HEK293 (cell line): ENCODE measurements around the gene GMNC.

Experiments
- CTCF ChIA-PET: fragments of 350-600 bp; formaldehyde crosslinking; extraction: SDS; loops from one replicate; lab custom pipeline; 2021; ENCODE audit warnings: antibody characterized with exemption; lab: Yijun Ruan, JAX
- POLR2A ChIA-PET: fragments of 300-600 bp; formaldehyde crosslinking; extraction: SDS; loops from one replicate; lab custom pipeline; 2020; ENCODE audit warnings: antibody characterized with exemption, inconsistent platforms; lab: Yijun Ruan, JAX
- H3K27ac ChIP-seq: fragments of 200-500 bp; sonication (Bioruptor generic); 2 replicates; pipeline ENCODE4 v1.5.1; 2014; ENCODE audit warnings: low read depth, low read length, control low read depth, inconsistent platforms; ENCODE audit errors: extremely low read depth
- H3K36me3 ChIP-seq, 2 experiments: fragments of 200-500 bp in 1 of 2; sonication (Bioruptor generic) in 1 of 2; 1 replicate in 1 of 2; 2 replicates in 1 of 2; pipeline ENCODE4 v1.5.1; 2014 to 2017; ENCODE audit warnings: inconsistent platforms in 2 of 2, low read length in 2 of 2; ENCODE audit not compliant: control insufficient read depth in 2 of 2, insufficient read depth in 1 of 2
- H3K4me1 ChIP-seq: fragments of 200-500 bp; sonication (Bioruptor generic); 2 replicates; pipeline ENCODE4 v1.5.1; 2014; ENCODE audit warnings: mild to moderate bottlenecking, low read length, inconsistent platforms; ENCODE audit not compliant: control insufficient read depth, insufficient read depth
- H3K4me3 ChIP-seq: 2 replicates; pipeline ENCODE4 v1.5.1; 2011; ENCODE audit warnings: low read depth, mild to moderate bottlenecking, control low read depth, low read length, moderate library complexity
- H3K9me3 ChIP-seq: fragments of 200-500 bp; sonication (Bioruptor generic); 2 replicates; pipeline ENCODE4 v1.5.1; 2014; ENCODE audit warnings: low read depth, low read length, inconsistent platforms; ENCODE audit not compliant: control insufficient read depth, insufficient read depth
- EGR2 ChIP-seq: fragments of 450-650 bp; formaldehyde crosslinking; IDR thresholded peaks from 2 replicates; pipeline ENCODE4 v1.5.1; 2016; ENCODE audit warnings: low read depth, missing biosample characterization, missing genetic modification characterization
- FEZF1 ChIP-seq: fragments of 450-650 bp; formaldehyde crosslinking; IDR thresholded peaks from 2 replicates; pipeline ENCODE4 v1.5.1; 2016; ENCODE audit warnings: missing biosample characterization, missing genetic modification characterization
- KLF9 ChIP-seq: fragments of 450-650 bp; formaldehyde crosslinking; IDR thresholded peaks from 2 replicates; pipeline ENCODE4 v1.5.1; 2016; ENCODE audit warnings: missing biosample characterization, missing genetic modification characterization, low read depth
- ZFHX2 ChIP-seq: fragments of 450-650 bp; formaldehyde crosslinking; conservative IDR thresholded peaks from 2 replicates; pipeline ENCODE4 v1.5.1; 2016; ENCODE audit warnings: missing biosample characterization, missing genetic modification characterization
- ZNF112 ChIP-seq: fragments of 450-650 bp; formaldehyde crosslinking; IDR thresholded peaks from 2 replicates; pipeline ENCODE4 v1.5.0; 2017; ENCODE audit warnings: missing biosample characterization, missing genetic modification characterization
- ZNF2 ChIP-seq: fragments of 450-650 bp; formaldehyde crosslinking; IDR thresholded peaks from 2 replicates; pipeline ENCODE4 v1.5.1; 2016; ENCODE audit warnings: missing biosample characterization, missing genetic modification characterization
- ZNF23 ChIP-seq: fragments of 450-650 bp; formaldehyde crosslinking; IDR thresholded peaks from 2 replicates; pipeline ENCODE4 v1.5.1; 2016; ENCODE audit warnings: missing biosample characterization, missing genetic modification characterization, borderline replicate concordance
- ZNF335 ChIP-seq: fragments of 450-650 bp; formaldehyde crosslinking; conservative IDR thresholded peaks from 2 replicates; pipeline ENCODE4 v1.5.1; 2016; ENCODE audit warnings: missing biosample characterization, missing genetic modification characterization
- ZNF366 ChIP-seq: fragments of 450-650 bp; formaldehyde crosslinking; conservative IDR thresholded peaks from 2 replicates; pipeline ENCODE4 v1.5.1; 2016; ENCODE audit warnings: missing biosample characterization, missing genetic modification characterization
- ZNF391 ChIP-seq: fragments of 450-650 bp; formaldehyde crosslinking; IDR thresholded peaks from 2 replicates; pipeline ENCODE4 v1.5.1; 2016; ENCODE audit warnings: low read depth, missing biosample characterization, missing genetic modification characterization, borderline replicate concordance
- ZNF501 ChIP-seq: fragments of 450-650 bp; formaldehyde crosslinking; IDR thresholded peaks from 2 replicates; pipeline ENCODE4 v1.5.1; 2016; ENCODE audit warnings: missing biosample characterization, missing genetic modification characterization
- ZNF596 ChIP-seq: fragments of 450-650 bp; IDR thresholded peaks from 2 replicates; pipeline ENCODE4 v1.5.0; 2018; ENCODE audit warnings: missing biosample characterization, mild to moderate bottlenecking, missing genetic modification characterization, moderate library complexity
- ZNF654 ChIP-seq: fragments of 450-650 bp; formaldehyde crosslinking; IDR thresholded peaks from 2 replicates; pipeline ENCODE4 v1.5.1; 2016; ENCODE audit warnings: low read depth, missing biosample characterization, missing genetic modification characterization
- ZNF660 ChIP-seq: fragments of 450-650 bp; IDR thresholded peaks from 2 replicates; pipeline ENCODE4 v1.5.1; 2018; ENCODE audit warnings: missing biosample characterization, mild to moderate bottlenecking, missing genetic modification characterization
- ZNF670 ChIP-seq: fragments of 450-650 bp; formaldehyde crosslinking; IDR thresholded peaks from 2 replicates; pipeline ENCODE4 v1.5.1; 2016; ENCODE audit warnings: missing biosample characterization, missing genetic modification characterization, low read depth
- ZNF701 ChIP-seq: fragments of 450-650 bp; formaldehyde crosslinking; IDR thresholded peaks from 2 replicates; pipeline ENCODE4 v1.5.1; 2016; ENCODE audit warnings: missing biosample characterization, missing genetic modification characterization
- ZNF707 ChIP-seq: fragments of 450-650 bp; formaldehyde crosslinking; IDR thresholded peaks from 2 replicates; pipeline ENCODE4 v1.5.1; 2016; ENCODE audit warnings: missing biosample characterization, missing genetic modification characterization
- ZSCAN16 ChIP-seq: fragments of 450-650 bp; formaldehyde crosslinking; IDR thresholded peaks from 2 replicates; pipeline ENCODE4 v1.5.1; 2016; ENCODE audit warnings: missing biosample characterization, missing genetic modification characterization
- ZSCAN30 ChIP-seq: fragments of 450-650 bp; IDR thresholded peaks from 2 replicates; pipeline ENCODE4 v1.5.1; 2018; ENCODE audit warnings: missing biosample characterization, mild to moderate bottlenecking, missing genetic modification characterization, moderate library complexity
- TF ChIP-seq, protein P1 (sequence below): fragments of 450-650 bp; formaldehyde crosslinking; IDR thresholded peaks from 2 replicates; pipeline ENCODE4 v1.5.1; 2016; ENCODE audit warnings: missing biosample characterization, missing genetic modification characterization
- TF ChIP-seq, protein P2 (sequence below): fragments of 450-650 bp; formaldehyde crosslinking; IDR thresholded peaks from 2 replicates; pipeline ENCODE4 v1.5.1; 2016; ENCODE audit warnings: missing biosample characterization, missing genetic modification characterization
- TF ChIP-seq, protein P3 (sequence below): fragments of 450-650 bp; formaldehyde crosslinking; IDR thresholded peaks from 2 replicates; pipeline ENCODE4 v1.5.1; 2016; ENCODE audit warnings: missing biosample characterization, missing genetic modification characterization
- TF ChIP-seq, protein P4 (sequence below): fragments of 450-650 bp; formaldehyde crosslinking; IDR thresholded peaks from 2 replicates; pipeline ENCODE4 v1.5.1; 2016; ENCODE audit warnings: missing biosample characterization, missing genetic modification characterization, borderline replicate concordance

Gene GMNC

DNA sequence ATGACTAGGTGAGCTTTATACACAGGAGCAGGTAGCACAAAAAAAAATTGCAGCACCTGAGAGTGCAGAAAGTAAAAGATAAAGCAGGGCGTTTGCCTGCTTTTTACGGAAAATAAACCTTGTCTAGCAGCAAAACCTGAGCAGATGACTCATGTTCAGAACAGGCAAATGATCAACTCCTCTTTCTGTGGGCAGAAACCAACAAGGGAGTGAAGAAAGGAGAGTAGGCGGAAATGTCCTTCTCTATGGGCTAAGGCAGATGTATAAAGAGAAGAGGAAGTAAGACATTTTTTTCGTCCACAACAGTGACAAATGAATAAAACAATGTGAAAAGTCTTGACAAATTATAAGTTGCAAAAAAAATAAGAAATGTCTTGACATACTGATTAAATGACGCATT, 24.5 kb upstream of the GMNC start:
- Histone ChIP-seq H3K9me3 (no peaks in the 10 kb centered on the region), H3K4me3 (no peak overlapping the region), H3K4me1 (no peaks in the 10 kb centered on the region), H3K27ac (no peak overlapping the region), H3K36me3 (no peaks in the 10 kb centered on the region)
- TF ChIP-seq ZFHX2 (peak; percentile 64), FEZF1 (tag by site-specific recombination) (peak; percentile 38; the same call in 1 of the 2 replicates), ZNF23 (tag by site-specific recombination) (no peak), EGR2 (tag by site-specific recombination) (0 out of 2 replicates have a peak, but pooled peaks have one; percentile 22)
- CTCF ChIA-PET: interaction anchor here (0.7 kb wide), 2 partner anchors 60 to 83 kb away, joined by 3 to 5 read pairs; no protein-coding TSS in a partner anchor
- POLR2A ChIA-PET: no interaction called here

DNA sequence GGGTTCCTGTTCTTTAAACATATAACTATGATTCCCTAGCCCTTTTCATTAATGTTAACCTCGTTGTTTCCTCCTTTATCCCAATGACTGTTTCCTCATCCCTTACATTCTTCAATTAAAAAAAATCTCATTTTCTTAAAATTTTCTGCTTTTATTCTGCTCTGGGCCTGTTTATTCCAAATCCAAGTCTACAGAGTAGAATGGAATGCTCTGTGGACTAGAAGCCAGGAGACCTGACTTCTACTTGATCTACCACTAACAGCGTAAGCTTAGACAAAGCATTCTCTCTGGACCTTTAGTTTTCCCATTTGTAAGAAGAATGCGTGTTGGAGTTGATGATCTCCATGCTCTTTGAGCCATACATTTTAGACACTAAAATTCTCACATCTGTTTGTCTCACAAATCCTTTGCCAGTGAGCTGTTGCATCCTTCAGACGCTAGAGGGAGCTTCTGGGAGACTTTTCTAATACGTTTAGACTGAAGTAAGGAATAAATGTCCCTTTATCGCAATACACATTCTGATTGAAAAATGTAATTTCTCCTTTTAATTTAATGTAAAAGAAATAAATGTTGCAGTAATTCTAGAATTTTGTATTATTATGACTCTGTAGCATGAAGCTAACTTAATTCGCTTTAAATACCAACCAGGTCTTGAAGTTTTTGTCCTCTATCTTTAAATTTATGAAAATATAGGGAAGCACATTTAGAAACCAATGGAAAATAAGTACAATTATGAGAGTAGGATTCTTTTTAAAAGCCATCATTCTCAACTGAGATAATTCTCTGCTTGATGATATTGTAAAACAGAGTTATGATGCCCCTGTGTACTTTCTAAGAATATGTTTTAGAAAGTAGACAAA, 21.7 kb upstream of the GMNC start:
- ChIA-PET CTCF (interaction anchor here (0.6 to 4.5 kb wide), 14 partner anchors 11 to 186 kb away, joined by 3 to 26 read pairs (median 4); partner anchors contain the start of gene GMNC), POLR2A (no interaction called here)
- H3K4me3 ChIP-seq: no peak overlapping the region
- H3K36me3 ChIP-seq: no peaks in the 10 kb centered on the region
- H3K4me1 ChIP-seq: no peaks in the 10 kb centered on the region
- no peak overlapping the region for H3K27ac ChIP-seq
- TF ChIP-seq ZNF707 (tag by site-specific recombination) (no peak), KLF9 (tag by site-specific recombination) (no peak), ZNF654 (tag by site-specific recombination) (peak; percentile 56), ZNF660 (tag by site-specific recombination) (peak; percentile 67), ZSCAN30 (tag by site-specific recombination) (peak; percentile 23; the same call in 1 of the 2 replicates), ZNF701 (no peak), ZNF2 (tag by site-specific recombination) (0 out of 2 replicates have a peak, but pooled peaks have one; percentile 27), ZNF501 (tag by site-specific recombination) (0 out of 2 replicates have a peak, but pooled peaks have one; percentile 38), ZNF366 (0 out of 2 replicates have a peak, but pooled peaks have one; percentile 16)
- TF ChIP-seq, protein P1, sequence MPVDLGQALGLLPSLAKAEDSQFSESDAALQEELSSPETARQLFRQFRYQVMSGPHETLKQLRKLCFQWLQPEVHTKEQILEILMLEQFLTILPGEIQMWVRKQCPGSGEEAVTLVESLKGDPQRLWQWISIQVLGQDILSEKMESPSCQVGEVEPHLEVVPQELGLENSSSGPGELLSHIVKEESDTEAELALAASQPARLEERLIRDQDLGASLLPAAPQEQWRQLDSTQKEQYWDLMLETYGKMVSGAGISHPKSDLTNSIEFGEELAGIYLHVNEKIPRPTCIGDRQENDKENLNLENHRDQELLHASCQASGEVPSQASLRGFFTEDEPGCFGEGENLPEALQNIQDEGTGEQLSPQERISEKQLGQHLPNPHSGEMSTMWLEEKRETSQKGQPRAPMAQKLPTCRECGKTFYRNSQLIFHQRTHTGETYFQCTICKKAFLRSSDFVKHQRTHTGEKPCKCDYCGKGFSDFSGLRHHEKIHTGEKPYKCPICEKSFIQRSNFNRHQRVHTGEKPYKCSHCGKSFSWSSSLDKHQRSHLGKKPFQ: no peak
- TF ChIP-seq, protein P2, sequence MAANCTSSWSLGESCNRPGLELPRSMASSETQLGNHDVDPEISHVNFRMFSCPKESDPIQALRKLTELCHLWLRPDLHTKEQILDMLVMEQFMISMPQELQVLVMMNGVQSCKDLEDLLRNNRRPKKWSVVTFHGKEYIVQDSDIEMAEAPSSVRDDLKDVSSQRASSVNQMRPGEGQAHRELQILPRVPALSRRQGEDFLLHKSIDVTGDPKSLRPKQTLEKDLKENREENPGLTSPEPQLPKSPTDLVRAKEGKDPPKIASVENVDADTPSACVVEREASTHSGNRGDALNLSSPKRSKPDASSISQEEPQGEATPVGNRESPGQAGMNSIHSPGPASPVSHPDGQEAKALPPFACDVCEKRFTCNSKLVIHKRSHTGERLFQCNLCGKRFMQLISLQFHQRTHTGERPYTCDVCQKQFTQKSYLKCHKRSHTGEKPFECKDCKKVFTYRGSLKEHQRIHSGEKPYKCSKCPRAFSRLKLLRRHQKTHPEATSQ: no peak
- no peaks in the 10 kb centered on the region for H3K9me3 ChIP-seq

DNA sequence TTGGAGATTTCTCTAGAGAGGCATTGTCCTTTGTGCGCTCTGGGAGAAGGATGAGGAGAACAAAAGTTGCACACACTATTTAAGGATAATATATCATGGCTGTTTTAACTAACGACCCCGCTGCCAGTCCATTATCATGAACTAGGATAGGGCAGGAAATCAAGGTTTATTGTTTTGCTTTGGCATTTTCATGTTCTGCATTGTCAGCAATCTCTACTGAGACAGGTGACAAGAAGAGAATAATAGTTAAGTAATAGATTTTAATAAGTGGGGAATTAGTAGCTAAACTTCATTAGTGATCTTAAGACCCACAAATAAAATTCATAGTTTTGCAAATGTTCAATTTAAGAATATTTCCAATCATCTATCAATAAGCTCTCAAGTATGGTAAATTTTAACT, 20.6 kb upstream of the GMNC start:
- ChIA-PET POLR2A (no interaction called here), CTCF (interaction anchor here (0.6 to 4.5 kb wide), 8 partner anchors 10 to 1562 kb away, joined by 3 to 26 read pairs (median 11); no protein-coding TSS in a partner anchor)
- no peak overlapping the region for H3K27ac ChIP-seq
- no peaks in the 10 kb centered on the region for H3K9me3 ChIP-seq
- H3K4me1 ChIP-seq: no peaks in the 10 kb centered on the region
- H3K4me3 ChIP-seq: no peak overlapping the region
- H3K36me3 ChIP-seq: no peaks in the 10 kb centered on the region
- TF ChIP-seq ZNF596 (tag by site-specific recombination) (no peak), ZNF391 (tag by site-specific recombination) (no peak), ZNF501 (tag by site-specific recombination) (no peak), KLF9 (tag by site-specific recombination) (no peak), ZNF335 (tag by site-specific recombination) (no peak), ZSCAN16 (tag by site-specific recombination) (no peak), ZNF670 (tag by site-specific recombination) (no peak), ZNF112 (tag by site-specific recombination) (no peak)
- TF ChIP-seq, protein P3, sequence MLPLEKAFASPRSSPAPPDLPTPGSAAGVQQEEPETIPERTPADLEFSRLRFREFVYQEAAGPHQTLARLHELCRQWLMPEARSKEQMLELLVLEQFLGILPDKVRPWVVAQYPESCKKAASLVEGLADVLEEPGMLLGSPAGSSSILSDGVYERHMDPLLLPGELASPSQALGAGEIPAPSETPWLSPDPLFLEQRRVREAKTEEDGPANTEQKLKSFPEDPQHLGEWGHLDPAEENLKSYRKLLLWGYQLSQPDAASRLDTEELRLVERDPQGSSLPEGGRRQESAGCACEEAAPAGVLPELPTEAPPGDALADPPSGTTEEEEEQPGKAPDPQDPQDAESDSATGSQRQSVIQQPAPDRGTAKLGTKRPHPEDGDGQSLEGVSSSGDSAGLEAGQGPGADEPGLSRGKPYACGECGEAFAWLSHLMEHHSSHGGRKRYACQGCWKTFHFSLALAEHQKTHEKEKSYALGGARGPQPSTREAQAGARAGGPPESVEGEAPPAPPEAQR (tag by site-specific recombination): no peak
- TF ChIP-seq, protein P4, sequence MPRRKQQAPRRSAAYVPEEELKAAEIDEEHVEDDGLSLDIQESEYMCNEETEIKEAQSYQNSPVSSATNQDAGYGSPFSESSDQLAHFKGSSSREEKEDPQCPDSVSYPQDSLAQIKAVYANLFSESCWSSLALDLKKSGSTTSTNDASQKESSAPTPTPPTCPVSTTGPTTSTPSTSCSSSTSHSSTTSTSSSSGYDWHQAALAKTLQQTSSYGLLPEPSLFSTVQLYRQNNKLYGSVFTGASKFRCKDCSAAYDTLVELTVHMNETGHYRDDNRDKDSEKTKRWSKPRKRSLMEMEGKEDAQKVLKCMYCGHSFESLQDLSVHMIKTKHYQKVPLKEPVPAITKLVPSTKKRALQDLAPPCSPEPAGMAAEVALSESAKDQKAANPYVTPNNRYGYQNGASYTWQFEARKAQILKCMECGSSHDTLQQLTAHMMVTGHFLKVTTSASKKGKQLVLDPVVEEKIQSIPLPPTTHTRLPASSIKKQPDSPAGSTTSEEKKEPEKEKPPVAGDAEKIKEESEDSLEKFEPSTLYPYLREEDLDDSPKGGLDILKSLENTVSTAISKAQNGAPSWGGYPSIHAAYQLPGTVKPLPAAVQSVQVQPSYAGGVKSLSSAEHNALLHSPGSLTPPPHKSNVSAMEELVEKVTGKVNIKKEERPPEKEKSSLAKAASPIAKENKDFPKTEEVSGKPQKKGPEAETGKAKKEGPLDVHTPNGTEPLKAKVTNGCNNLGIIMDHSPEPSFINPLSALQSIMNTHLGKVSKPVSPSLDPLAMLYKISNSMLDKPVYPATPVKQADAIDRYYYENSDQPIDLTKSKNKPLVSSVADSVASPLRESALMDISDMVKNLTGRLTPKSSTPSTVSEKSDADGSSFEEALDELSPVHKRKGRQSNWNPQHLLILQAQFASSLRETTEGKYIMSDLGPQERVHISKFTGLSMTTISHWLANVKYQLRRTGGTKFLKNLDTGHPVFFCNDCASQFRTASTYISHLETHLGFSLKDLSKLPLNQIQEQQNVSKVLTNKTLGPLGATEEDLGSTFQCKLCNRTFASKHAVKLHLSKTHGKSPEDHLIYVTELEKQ (tag by site-specific recombination): no peak
